ENCODE measurements around the gene FGF14.
"Not testable (repeated sequence)": the region's sequence is repeated elsewhere in the genome, so short reads cannot be mapped to it uniquely, and the experiment has no call there.

The FGF14 gene

DNA sequence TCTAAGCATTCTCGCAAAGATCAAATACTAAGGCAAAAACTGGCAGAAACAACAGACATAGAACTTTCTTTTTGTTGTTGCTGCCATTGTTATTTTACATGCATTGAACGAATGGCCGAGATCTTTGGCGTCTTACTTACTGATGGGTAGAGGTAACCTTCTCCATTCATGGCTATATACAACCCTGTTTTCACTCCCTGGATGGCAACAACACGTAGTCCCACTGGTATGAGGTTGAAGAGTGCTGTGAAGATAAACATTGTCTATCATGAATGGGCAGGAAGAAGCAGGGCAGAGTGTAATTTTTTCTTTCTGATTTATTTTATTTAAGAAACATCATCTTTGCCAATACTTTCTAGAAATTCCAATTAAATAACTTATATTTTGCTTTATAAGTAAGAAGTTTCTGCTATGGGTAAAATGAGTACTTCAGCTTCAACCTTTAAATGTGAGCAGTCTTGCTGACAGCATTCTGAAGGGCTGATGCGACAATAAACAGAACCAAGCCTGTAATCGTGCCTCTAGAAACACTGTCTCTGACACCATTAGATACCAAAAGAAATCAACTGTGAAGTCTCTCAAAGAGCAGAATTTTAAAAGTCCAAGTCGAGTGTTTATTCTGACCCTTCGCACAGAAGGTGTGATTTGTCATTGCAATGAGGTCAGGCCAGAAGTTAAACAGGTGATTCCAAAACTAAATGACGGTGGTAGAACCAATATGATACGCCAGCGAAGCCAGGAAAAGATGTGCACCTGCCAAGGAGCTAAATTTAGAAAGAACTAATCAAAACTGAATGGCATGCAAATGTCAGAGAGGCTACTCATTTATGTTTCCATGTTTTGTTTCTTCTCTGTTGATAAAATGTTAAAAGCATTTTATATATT, 533.0 kb downstream of the FGF14 start:
- DNase-seq (ENCODE audit: low spot score): no peak

- DNase-seq (ENCODE audit: low spot score): no peak
Observed at GRCh38 chr13:101866889-101867581, 534.8 kb downstream of the FGF14 start.

GRCh38 chr13:101858860-101859259, 543.0 kb downstream of the FGF14 start:
- no peak for DNase-seq (ENCODE audit: low spot score)

GRCh38 chr13:101846701-101847100, 555.1 kb downstream of the FGF14 start:
- no peak for DNase-seq (ENCODE audit: low spot score)

DNA sequence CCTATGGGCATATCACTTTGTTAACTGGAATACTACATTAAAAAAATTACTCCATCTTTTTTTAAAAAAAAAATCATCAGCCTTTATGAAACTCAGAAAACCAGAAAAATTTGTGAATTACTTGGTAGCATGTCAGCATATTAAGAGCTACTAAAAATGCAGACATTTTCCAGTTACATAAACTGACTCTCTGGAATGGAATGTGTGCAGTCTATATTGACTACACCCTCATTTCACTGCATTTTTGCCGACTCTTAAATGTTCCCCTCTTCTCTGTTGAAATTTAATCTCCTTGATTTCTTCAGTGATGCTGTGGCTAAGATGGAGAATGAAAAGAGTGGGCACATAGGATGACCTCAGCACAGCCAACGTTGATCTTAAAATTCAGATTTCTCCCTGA, 555.6 kb downstream of the FGF14 start:
- no peak for DNase-seq (ENCODE audit: low spot score)

GRCh38 chr13:101845245-101846020, 556.4 kb downstream of the FGF14 start:
- DNase-seq (ENCODE audit: low spot score): no peak

DNA sequence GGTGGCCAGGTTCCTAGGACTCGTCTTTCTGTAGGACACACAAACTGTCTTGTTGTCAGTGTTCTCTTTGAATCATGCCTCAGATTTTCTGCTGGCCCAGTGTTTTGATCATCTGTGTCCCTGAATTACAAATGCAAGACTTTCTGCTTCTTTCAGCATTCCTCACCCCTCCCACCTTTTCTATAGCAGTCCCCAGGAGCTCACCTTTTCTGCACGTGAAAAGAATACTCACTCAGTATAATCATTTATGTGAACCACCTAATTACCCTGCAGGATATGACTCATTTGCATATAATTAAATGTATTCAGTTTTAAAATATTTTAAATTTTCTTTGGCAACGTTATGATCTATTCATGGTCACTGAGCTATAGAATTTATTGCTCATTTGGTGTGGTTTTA, 560.1 kb downstream of the FGF14 start:
- no peak for DNase-seq (ENCODE audit: low spot score)

- DNase-seq (ENCODE audit: low spot score): no peak
Observed at GRCh38 chr13:101838323-101838722, 563.5 kb downstream of the FGF14 start.

- not testable (repeated sequence) for DNase-seq (ENCODE audit: low spot score)
Observed at GRCh38 chr13:101837778-101838177, 564.1 kb downstream of the FGF14 start.

- DNase-seq (ENCODE audit: low spot score): no peak
Observed at GRCh38 chr13:101837288-101837687, 564.6 kb downstream of the FGF14 start.

GRCh38 chr13:101835920-101836319, 565.9 kb downstream of the FGF14 start:
- DNase-seq (ENCODE audit: low spot score): no peak

GRCh38 chr13:101833671-101834070, 568.2 kb downstream of the FGF14 start:
- DNase-seq (ENCODE audit: low spot score): no peak

GRCh38 chr13:101830035-101830434, 571.8 kb downstream of the FGF14 start:
- no peak for DNase-seq (ENCODE audit: low spot score)

DNA sequence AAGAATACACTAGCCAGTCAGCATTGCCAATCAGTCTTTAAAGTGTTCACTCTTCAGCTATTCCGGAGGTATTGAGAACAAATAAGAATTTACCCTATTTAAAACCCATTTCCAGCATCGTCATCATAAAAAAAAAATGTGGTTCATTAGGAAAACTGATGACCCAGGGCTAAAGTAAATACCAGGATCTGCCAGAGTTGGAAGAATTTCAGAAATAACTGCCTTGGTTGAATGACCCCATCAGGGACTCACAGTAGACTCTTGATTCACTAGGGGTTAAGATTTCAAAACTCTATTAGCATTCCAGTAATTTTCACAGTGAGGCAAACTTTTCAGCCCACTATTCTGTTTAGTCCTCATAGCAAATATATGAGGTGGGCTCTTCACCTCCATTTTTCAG, 572.4 kb downstream of the FGF14 start:
- no peak for DNase-seq (ENCODE audit: low spot score)

DNA sequence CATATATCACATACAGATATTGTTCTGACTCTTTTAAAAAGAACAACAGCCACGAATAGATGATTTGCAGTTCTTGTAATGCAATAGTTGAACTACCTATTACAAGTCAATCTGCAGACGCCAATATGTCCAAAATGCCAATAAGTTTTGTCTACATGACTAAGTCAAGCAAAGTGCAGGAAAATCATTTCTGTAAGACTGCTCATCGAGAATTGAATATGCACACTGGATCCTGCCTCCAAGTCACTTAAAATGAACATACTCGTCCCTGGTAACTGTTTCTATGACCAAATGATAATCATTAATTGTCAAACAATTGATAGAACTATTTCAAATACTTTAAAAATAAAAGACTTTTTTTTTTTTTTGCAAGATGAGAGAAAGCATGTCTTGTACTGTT, 573.7 kb downstream of the FGF14 start:
- DNase-seq (ENCODE audit: low spot score): no peak

GRCh38 chr13:101817898-101818297, 584.0 kb downstream of the FGF14 start:
- no peak for DNase-seq (ENCODE audit: low spot score)

GRCh38 chr13:101811881-101812280, 590.0 kb downstream of the FGF14 start:
- no peak for DNase-seq (ENCODE audit: low spot score)

DNA sequence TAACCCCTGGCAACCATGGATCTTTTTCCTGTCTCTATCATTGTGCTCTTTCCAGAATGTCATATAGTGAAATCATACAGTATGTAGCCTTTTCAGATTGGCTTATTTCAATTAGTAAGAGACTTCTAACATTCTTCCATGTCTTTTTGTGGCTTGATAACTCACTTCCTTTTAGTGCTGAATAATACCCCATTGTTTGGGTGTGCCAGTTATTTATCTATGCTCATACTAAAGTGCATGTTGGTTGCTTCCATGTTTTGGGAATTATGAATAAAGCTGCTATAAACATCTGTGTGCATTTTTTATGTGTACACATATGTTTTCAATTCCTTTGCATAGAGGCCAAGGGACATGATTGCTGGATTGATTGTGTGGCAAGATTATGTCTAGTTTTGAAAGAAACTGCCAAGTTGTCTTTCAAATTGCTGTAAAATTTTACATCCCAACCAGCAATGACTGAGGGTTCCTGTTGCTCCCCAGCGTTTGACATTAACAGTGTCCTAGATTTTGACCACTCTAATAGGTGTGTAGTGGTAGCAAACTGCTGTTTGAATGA, 590.5 kb downstream of the FGF14 start:
- no peak for DNase-seq (ENCODE audit: low spot score)

DNA sequence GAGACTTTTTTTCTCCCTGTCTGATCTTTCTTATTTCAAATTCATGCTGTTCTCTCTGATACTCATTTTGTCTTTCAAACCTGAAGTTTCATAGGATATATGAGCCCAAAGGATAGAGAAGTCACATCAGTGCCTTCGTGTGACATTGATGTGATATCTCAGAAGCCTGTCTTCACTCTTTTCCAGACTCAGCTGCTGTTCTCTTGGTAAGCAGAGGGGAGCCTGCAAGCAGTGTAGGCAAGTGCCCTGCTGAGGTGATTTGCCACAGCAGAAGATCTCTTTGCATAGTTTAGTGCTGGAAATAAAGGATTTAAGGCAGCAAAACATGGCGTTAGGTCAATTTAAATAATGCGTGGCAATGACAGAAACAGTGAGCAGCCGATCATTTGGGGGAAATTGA, 602.7 kb downstream of the FGF14 start:
- DNase-seq (ENCODE audit: low spot score): no peak

- DNase-seq (ENCODE audit: low spot score): no peak
Observed at GRCh38 chr13:101798437-101798836, 603.4 kb downstream of the FGF14 start.

- DNase-seq (ENCODE audit: low spot score): no peak
Observed at GRCh38 chr13:101795460-101795859, 606.4 kb downstream of the FGF14 start.

GRCh38 chr13:101795025-101795424, 606.8 kb downstream of the FGF14 start:
- no peak for DNase-seq (ENCODE audit: low spot score)
